ENCODE data around the gene SUV39H1. TPM values are rescaled to one million over a fixed set of nuclear protein-coding genes. Genes with fewer than 3 reads are reported as not detected.

The SUV39H1 gene
- total RNA-seq, 1 donor: 8.5 TPM

- H3K4me3 ChIP-seq (ENCODE audit: low read depth, low read length): peak overlapping the region; percentile 60
- DNase-seq (ENCODE audit: low read depth): no peak
- TF ChIP-seq CTCF (IDR thresholded peaks at IDR 0.05; ENCODE audit: insufficient read depth, low read length): no peak
Observed at GRCh38 chrX:48736303-48736702, 39.8 kb downstream of the SUV39H1 start.

GRCh38 chrX:48736878-48737212 lies 40.3 kb downstream of the SUV39H1 start:
- no peak for TF ChIP-seq CTCF (IDR thresholded peaks at IDR 0.05; ENCODE audit: insufficient read depth, low read length)
- H3K4me3 ChIP-seq (ENCODE audit: low read depth, low read length): peak overlapping the region; percentile 60
- DNase-seq (ENCODE audit: low read depth): no peak

DNA sequence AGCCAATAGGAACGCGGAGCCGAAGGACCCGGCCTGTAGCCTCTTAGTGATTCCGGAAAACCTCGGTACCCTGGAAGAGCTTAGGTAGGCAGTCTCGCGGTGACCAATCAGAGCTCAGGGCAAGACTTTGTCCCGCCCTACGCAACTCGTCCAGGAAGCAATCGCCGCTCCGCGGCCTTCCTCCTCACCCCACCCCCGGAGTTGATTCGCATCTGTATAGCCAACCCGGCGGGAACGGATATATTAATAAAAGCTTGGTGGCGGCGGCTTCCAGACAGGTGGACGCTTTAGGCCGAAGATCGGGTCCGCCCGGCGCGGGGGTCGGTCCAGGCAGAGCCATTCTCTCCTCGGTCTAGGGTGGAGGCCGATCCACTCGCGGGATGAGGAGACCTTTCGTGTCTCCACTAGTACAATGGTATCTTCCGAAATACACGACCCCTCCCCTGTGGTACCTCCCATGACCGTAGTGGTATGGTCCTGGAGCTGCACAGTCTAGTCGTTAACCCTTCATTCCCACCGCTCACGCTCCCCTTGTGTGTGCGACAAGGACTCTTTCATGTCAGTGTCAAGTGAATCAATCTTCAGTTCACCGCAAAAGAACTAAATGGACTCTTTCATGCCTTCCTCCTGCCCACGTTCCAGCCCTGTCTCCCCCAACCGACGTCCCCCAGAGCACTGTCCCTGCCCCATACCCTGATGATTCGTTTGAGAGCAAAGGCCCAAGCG lies 40.8 kb downstream of the SUV39H1 start:
- peak; percentile 98 for DNase-seq (ENCODE audit: low read depth)
- TF ChIP-seq CTCF (IDR thresholded peaks at IDR 0.05; ENCODE audit: insufficient read depth, low read length): no peak
- peak overlapping the region; percentile 63 for H3K4me3 ChIP-seq (ENCODE audit: low read depth, low read length)

DNA sequence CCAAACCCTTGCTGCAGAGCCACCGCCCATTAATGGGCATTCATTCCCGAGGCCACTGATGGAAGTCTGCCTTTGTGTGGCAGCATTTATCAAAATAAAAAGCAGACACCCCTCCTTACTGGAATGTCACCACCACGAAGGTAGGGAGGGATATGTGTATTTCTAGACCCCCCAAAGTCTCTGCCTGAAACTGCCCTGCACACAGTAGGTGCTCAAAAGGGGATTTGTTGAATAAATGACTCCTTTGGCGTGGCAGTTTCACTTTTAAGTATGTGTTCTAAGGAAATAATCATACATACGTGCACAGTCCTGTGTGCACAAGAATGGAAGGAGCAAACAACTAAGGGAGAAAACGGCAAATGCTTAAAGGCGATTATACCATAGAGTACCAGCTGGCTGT lies 41.4 kb downstream of the SUV39H1 start:
- peak overlapping the region; percentile 63 for H3K4me3 ChIP-seq (ENCODE audit: low read depth, low read length)
- DNase-seq (ENCODE audit: low read depth): no peak
- TF ChIP-seq CTCF (IDR thresholded peaks at IDR 0.05; ENCODE audit: insufficient read depth, low read length): no peak

GRCh38 chrX:48741834-48742233 lies 45.3 kb downstream of the SUV39H1 start:
- TF ChIP-seq CTCF (IDR thresholded peaks at IDR 0.05; ENCODE audit: insufficient read depth, low read length): no peak
- H3K4me3 ChIP-seq (ENCODE audit: low read depth, low read length): no peak overlapping the region
- no peak for DNase-seq (ENCODE audit: low read depth)

DNA sequence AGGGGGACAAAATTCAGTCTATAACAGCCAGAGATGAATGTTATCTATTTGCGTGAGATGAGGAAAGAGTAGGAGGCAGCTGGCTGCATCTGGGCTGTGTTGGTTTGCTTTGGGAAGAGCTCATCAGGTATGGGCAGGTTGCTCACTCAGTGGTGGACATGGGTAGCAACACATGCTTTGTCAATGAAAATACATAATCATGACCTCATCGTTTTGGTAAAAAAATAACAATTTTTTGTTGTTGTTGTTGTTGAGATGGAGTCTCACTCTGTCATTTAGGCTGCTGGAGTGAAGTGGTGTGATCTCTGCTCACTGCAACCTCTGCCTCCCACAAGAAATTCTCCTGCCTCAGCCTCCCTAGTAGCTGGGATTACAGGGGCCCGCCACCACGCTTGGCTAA lies 48.7 kb downstream of the SUV39H1 start:
- TF ChIP-seq CTCF (IDR thresholded peaks at IDR 0.05; ENCODE audit: insufficient read depth, low read length): no peak
- DNase-seq (ENCODE audit: low read depth): no peak
- no peak overlapping the region for H3K4me3 ChIP-seq (ENCODE audit: low read depth, low read length)

Measured in fibroblast of the aortic adventitia (primary cell).